ENCODE measurements around the gene GLUD2. TPM values are rescaled to one million over a fixed set of nuclear protein-coding genes. Genes with fewer than 3 reads are reported as not detected.

The GLUD2 gene
- 0.23 and 0.27 TPM in 2 replicates for total RNA-seq

DNA sequence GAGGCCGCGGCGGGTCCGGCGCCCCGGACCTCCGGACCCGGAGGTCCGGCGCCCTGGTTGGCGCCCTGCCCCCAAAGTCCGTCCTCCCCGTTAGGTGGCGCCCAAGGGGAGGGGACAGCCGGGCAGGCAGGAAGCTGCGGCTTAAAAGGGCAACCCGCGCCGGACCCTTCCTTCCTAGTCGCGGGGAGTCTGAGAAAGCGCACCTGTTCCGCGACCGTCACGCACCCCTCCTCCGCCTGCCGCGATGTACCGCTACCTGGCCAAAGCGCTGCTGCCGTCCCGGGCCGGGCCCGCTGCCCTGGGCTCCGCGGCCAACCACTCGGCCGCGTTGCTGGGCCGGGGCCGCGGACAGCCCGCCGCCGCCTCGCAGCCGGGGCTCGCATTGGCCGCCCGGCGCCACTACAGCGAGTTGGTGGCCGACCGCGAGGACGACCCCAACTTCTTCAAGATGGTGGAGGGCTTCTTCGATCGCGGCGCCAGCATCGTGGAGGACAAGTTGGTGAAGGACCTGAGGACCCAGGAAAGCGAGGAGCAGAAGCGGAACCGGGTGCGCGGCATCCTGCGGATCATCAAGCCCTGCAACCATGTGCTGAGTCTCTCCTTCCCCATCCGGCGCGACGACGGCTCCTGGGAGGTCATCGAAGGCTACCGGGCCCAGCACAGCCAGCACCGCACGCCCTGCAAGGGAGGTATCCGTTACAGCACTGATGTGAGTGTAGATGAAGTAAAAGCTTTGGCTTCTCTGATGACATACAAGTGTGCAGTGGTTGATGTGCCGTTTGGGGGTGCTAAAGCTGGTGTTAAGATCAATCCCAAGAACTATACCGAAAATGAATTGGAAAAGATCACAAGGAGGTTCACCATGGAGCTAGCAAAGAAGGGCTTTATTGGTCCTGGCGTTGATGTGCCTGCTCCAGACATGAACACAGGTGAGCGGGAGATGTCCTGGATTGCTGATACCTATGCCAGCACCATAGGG, at the start of gene GLUD2:
GLUD2 (plus strand) TSS at position 170 of the 979 bp plus-strand sequence; CDS start at position 245, 75 bp downstream.

Other genes starting within 250 kb of the GLUD2 start
- not detected in 2 replicates for gene CT47B1, start 171.7 kb upstream of the GLUD2 start, total RNA-seq
- not detected in 2 replicates for gene CT47A11, start 110.5 kb upstream of the GLUD2 start, total RNA-seq
- gene CT47A10, start 105.6 kb upstream of the GLUD2 start, total RNA-seq = not detected in 2 replicates
- gene CT47A9, start 100.7 kb upstream of the GLUD2 start, total RNA-seq = not detected in 2 replicates
- not detected in 2 replicates for gene CT47A8, start 95.9 kb upstream of the GLUD2 start, total RNA-seq
- not detected in 2 replicates for gene CT47A7, start 91.0 kb upstream of the GLUD2 start, total RNA-seq
- not detected in 2 replicates for gene CT47A6, start 86.1 kb upstream of the GLUD2 start, total RNA-seq
- gene CT47A5, start 81.3 kb upstream of the GLUD2 start, total RNA-seq = not detected in 2 replicates
- not detected in 2 replicates for gene CT47A4, start 76.4 kb upstream of the GLUD2 start, total RNA-seq
- not detected in 2 replicates for gene CT47A3, start 71.5 kb upstream of the GLUD2 start, total RNA-seq
- not detected in 2 replicates for gene CT47A2, start 66.7 kb upstream of the GLUD2 start, total RNA-seq
- gene CT47A1, start 61.9 kb upstream of the GLUD2 start, total RNA-seq = not detected in 2 replicates

Data from hair follicular keratinocyte (primary cell).